Suprapubic skin (tissue), 4 donors: ENCODE results near the gene DNMBP. TPM values are rescaled to one million over a fixed set of nuclear protein-coding genes. Genes with fewer than 3 reads are reported as not detected.

ENCODE experiments used
- DNase-seq, 2 donors: peaks; one replicate each; pipeline ENCODE4 v3.0.0-alpha.2; 2019; ENCODE audit warnings: low spot score in 2 of 2
- H3K27ac ChIP-seq: fragments of 200-600 bp; sonication (generic); one replicate; pipeline ENCODE4 v1.5.1; 2019
- H3K27me3 ChIP-seq: fragments of 200-600 bp; sonication (generic); one replicate; pipeline ENCODE4 v1.5.1; 2019
- H3K36me3 ChIP-seq: fragments of 200-600 bp; sonication (generic); one replicate; pipeline ENCODE4 v1.5.1; 2019
- H3K4me1 ChIP-seq: fragments of 200-600 bp; sonication (generic); one replicate; pipeline ENCODE4 v1.5.1; 2019
- H3K4me3 ChIP-seq: fragments of 200-600 bp; sonication (generic); one replicate; pipeline ENCODE4 v1.5.1; 2019; ENCODE audit warnings: mild to moderate bottlenecking
- H3K9me3 ChIP-seq: fragments of 200-600 bp; sonication (generic); one replicate; pipeline ENCODE4 v1.5.1; 2019
- CTCF ChIP-seq, 2 donors: fragments of 200-600 bp in 1 of 2; fragments of 450-650 bp in 1 of 2; sonication (generic) in 1 of 2; IDR thresholded peaks; one replicate each; pipeline ENCODE4 v1.5.1; 2016 to 2019; ENCODE audit warnings: antibody characterized with exemption in 2 of 2, mild to moderate bottlenecking in 1 of 2, moderate library complexity in 1 of 2
- EP300 ChIP-seq: sonication (generic); formaldehyde crosslinking; IDR thresholded peaks from one replicate; pipeline ENCODE4 v1.6.1; 2017; ENCODE audit warnings: antibody characterized with exemption
- POLR2A ChIP-seq, 2 donors: fragments of 450-650 bp; IDR thresholded peaks; one replicate each; pipeline ENCODE4 v1.6.1; 2017; ENCODE audit warnings: antibody characterized with exemption in 2 of 2, mild to moderate bottlenecking in 2 of 2, moderate library complexity in 2 of 2
- POLR2AphosphoS5 ChIP-seq, 3 donors: sonication (generic); formaldehyde crosslinking; IDR thresholded peaks; one replicate each; pipeline ENCODE4 v1.6.1; 2017; ENCODE audit warnings: antibody characterized with exemption in 3 of 3
- WGBS: methylation state at CpG from one replicate; pipeline ENCODE4 v1.1.5; 2018; 5-methylcytosine and 5-hydroxymethylcytosine counted together
- total RNA-seq, 4 donors: library from RNA; depleted of rRNA; stranded (reverse); fragments of >200 nt; gene quantifications; one replicate each; pipeline ENCODE4 v1.1.0, GENCODE V29; 2016

Gene DNMBP
- total RNA-seq, 4 donors from 2014 or later, result 43.4 to 89.6 (median 52.3) TPM

- no peak for DNase-seq
- WGBS, result 86% methylated on average over 8 of the region's 8 CpGs
- Histone ChIP-seq H3K27me3 (no peaks in the 10 kb centered on the region), H3K27ac (no peak overlapping the region), H3K9me3 (no peaks in the 10 kb centered on the region), H3K4me3 (no peak overlapping the region), H3K4me1 (peaks cover 47% of the 10 kb centered on the region), H3K36me3 (no peaks in the 10 kb centered on the region)
- no peak for TF ChIP-seq POLR2A (IDR thresholded peaks at IDR 0.05)
- TF ChIP-seq POLR2AphosphoS5 (IDR thresholded peaks at IDR 0.05), result no peak
- TF ChIP-seq EP300, result no peak
- no peak for TF ChIP-seq CTCF (IDR thresholded peaks at IDR 0.05)
Measured at GRCh38 chr10:99999319-100000108, 10.2 kb downstream of the DNMBP start.

- Histone ChIP-seq H3K27ac (no peak overlapping the region), H3K27me3 (no peaks in the 10 kb centered on the region), H3K9me3 (no peaks in the 10 kb centered on the region), H3K4me3 (no peak overlapping the region), H3K36me3 (no peaks in the 10 kb centered on the region), H3K4me1 (peaks cover 54% of the 10 kb centered on the region)
- DNase-seq, result no peak
- TF ChIP-seq EP300 (no peak), POLR2A (IDR thresholded peaks at IDR 0.05) (no peak), POLR2AphosphoS5 (IDR thresholded peaks at IDR 0.05) (no peak), CTCF (IDR thresholded peaks at IDR 0.05) (no peak)
- 88% methylated on average over 6 of the region's 6 CpGs for WGBS
Measured at GRCh38 chr10:99998889-99999288, 10.9 kb downstream of the DNMBP start.

GRCh38 chr10:99996671-99997648, 12.8 kb downstream of the DNMBP start:
- WGBS, result 31% methylated on average over 4 of the region's 4 CpGs
- no peak overlapping the region for H3K27ac ChIP-seq
- no peaks in the 10 kb centered on the region for H3K36me3 ChIP-seq
- peaks cover 56% of the 10 kb centered on the region for H3K4me1 ChIP-seq
- DNase-seq, result no peak
- H3K4me3 ChIP-seq, result no peak overlapping the region
- no peaks in the 10 kb centered on the region for H3K27me3 ChIP-seq
- no peaks in the 10 kb centered on the region for H3K9me3 ChIP-seq
- TF ChIP-seq POLR2AphosphoS5 (IDR thresholded peaks at IDR 0.05) (no peak), EP300 (no peak), CTCF (IDR thresholded peaks at IDR 0.05) (no peak), POLR2A (IDR thresholded peaks at IDR 0.05) (no peak)

GRCh38 chr10:99995713-99996112, 14.0 kb downstream of the DNMBP start:
- DNase-seq, result no peak
- Histone ChIP-seq H3K36me3 (no peaks in the 10 kb centered on the region), H3K4me3 (no peak overlapping the region), H3K4me1 (peaks cover 51% of the 10 kb centered on the region), H3K27ac (no peak overlapping the region), H3K9me3 (no peaks in the 10 kb centered on the region), H3K27me3 (no peaks in the 10 kb centered on the region)
- 79% methylated on average over 3 of the region's 3 CpGs for WGBS
- no peak for TF ChIP-seq EP300
- no peak for TF ChIP-seq POLR2A (IDR thresholded peaks at IDR 0.05)
- no peak for TF ChIP-seq CTCF (IDR thresholded peaks at IDR 0.05)
- no peak for TF ChIP-seq POLR2AphosphoS5 (IDR thresholded peaks at IDR 0.05)

- Histone ChIP-seq H3K9me3 (no peaks in the 10 kb centered on the region), H3K27me3 (no peaks in the 10 kb centered on the region), H3K36me3 (no peaks in the 10 kb centered on the region), H3K4me3 (no peak overlapping the region), H3K4me1 (peaks cover 48% of the 10 kb centered on the region), H3K27ac (no peak overlapping the region)
- WGBS, result 58% methylated on average over 3 of the region's 3 CpGs
- no peak for DNase-seq
- TF ChIP-seq CTCF (IDR thresholded peaks at IDR 0.05), result no peak
- TF ChIP-seq POLR2AphosphoS5 (IDR thresholded peaks at IDR 0.05), result no peak
- no peak for TF ChIP-seq EP300
- TF ChIP-seq POLR2A (IDR thresholded peaks at IDR 0.05), result no peak
Measured at GRCh38 chr10:99995269-99995668, 14.5 kb downstream of the DNMBP start.
